ENCODE data around the gene CHST11. TPM values are rescaled to one million over a fixed set of nuclear protein-coding genes. Genes with fewer than 3 reads are reported as not detected.

CHST11 gene
- polyA plus RNA-seq, 1 donor (not counting 4 experiments of a cell fraction or from before 2014, with no cell fraction given) = 11.9 TPM

DNA sequence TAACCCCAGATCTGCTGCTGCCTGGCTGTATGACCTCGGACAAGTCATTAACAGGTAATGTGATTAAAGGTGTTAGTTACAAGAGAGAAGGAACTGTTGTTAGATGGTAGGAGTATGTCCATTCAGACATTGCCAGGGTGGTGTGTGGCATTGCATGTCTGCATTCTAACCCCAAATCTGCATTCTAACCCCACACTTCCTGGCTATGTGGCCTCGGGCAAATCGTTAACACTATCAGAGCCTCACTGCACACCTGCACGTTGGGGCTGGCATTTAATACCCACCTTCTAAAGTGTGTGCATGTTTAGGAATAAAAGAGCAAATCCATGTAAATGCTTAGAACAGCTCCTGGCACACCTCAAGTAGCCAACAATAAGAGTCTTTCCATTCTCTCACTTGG is 46.4 kb downstream of the CHST11 start:
- FAIRE-seq (no peak), DNase-seq (ENCODE audit: low read depth, low spot score) (no peak)
- no peaks in the 10 kb centered on the region for H4K20me1 ChIP-seq (ENCODE audit: control insufficient read depth, extremely low read depth, insufficient read depth, low read length)
- no peak overlapping the region for H2AFZ ChIP-seq (ENCODE audit: control insufficient read depth, low read length)
- peaks cover 3% of the 10 kb centered on the region for H3K4me1 ChIP-seq (ENCODE audit: control insufficient read depth, extremely low read depth, insufficient read depth, low read length)
- H3K79me2 ChIP-seq (ENCODE audit: control insufficient read depth, insufficient read depth, low read length) = peaks cover 10% of the 10 kb centered on the region
- H3K27ac ChIP-seq (ENCODE audit: control insufficient read depth, insufficient read depth, low read length) = no peak overlapping the region
- no peak for TF ChIP-seq EZH2 (IDR thresholded peaks at IDR 0.05; ENCODE audit: low read length)
- TF ChIP-seq, protein P1, sequence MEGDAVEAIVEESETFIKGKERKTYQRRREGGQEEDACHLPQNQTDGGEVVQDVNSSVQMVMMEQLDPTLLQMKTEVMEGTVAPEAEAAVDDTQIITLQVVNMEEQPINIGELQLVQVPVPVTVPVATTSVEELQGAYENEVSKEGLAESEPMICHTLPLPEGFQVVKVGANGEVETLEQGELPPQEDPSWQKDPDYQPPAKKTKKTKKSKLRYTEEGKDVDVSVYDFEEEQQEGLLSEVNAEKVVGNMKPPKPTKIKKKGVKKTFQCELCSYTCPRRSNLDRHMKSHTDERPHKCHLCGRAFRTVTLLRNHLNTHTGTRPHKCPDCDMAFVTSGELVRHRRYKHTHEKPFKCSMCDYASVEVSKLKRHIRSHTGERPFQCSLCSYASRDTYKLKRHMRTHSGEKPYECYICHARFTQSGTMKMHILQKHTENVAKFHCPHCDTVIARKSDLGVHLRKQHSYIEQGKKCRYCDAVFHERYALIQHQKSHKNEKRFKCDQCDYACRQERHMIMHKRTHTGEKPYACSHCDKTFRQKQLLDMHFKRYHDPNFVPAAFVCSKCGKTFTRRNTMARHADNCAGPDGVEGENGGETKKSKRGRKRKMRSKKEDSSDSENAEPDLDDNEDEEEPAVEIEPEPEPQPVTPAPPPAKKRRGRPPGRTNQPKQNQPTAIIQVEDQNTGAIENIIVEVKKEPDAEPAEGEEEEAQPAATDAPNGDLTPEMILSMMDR (optimal IDR thresholded peaks at IDR 0.05 in 1 of 3, IDR thresholded peaks at IDR 0.05 in 1 of 3, conservative IDR thresholded peaks at IDR 0.05 in 1 of 3; ENCODE audit: extremely low read depth in 1 of 3, insufficient read depth in 2 of 3, low read length in 3 of 3) = no peak
- no peaks in the 10 kb centered on the region for H3K36me3 ChIP-seq (ENCODE audit: control insufficient read depth in 2 of 2, extremely low read depth in 1 of 2, insufficient read depth in 2 of 2, low read length in 2 of 2)
- H3K9ac ChIP-seq (ENCODE audit: control insufficient read depth, extremely low read depth, insufficient read depth, low read length) = no peak overlapping the region
- no peaks in the 10 kb centered on the region for H3K27me3 ChIP-seq (ENCODE audit: control insufficient read depth, extremely low read depth, insufficient read depth, low read length)
- H3K9me1 ChIP-seq (ENCODE audit: control insufficient read depth, extremely low read depth, insufficient read depth, low read length) = no peaks in the 10 kb centered on the region
- no peak overlapping the region for H3K4me2 ChIP-seq (ENCODE audit: control insufficient read depth, extremely low read depth, insufficient read depth, low read depth, low read length)
- H3K4me3 ChIP-seq (ENCODE audit: control insufficient read depth in 2 of 3, extremely low read depth in 1 of 3, insufficient read depth in 2 of 3, low read depth in 1 of 3, low read length in 3 of 3) = no peak overlapping the region
- dilution Hi-C loops (cut with MboI; ENCODE audit: extremely low pct_ligation_motif_present, low sequenced_read_pairs) = no loop called here
- H3K9me3 ChIP-seq (ENCODE audit: control insufficient read depth, low read depth, low read length) = no peaks in the 10 kb centered on the region

DNA sequence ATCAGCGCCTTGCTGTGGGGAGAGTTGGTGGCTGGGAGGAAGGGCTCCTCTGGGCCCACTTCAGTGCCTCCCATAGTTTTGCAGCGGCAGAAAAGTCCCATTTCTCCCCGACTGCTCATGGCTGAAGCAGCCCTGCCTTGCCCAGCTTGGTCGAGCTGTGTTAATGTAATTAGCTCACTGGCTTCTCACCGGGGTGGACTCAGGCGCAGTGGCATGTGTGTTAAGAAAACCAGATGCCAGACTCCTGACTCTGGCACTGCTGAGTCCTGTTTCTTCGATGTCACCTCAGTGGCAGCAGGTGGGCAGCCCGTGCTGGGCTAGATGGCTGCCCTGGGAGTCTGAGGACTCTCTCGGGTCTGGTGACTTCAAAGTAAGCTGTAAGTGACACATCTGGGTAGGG is 47.4 kb downstream of the CHST11 start:
- H3K9ac ChIP-seq (ENCODE audit: control insufficient read depth, extremely low read depth, insufficient read depth, low read length) = no peak overlapping the region
- peaks cover 9% of the 10 kb centered on the region for H3K79me2 ChIP-seq (ENCODE audit: control insufficient read depth, insufficient read depth, low read length)
- dilution Hi-C loops (cut with MboI; ENCODE audit: extremely low pct_ligation_motif_present, low sequenced_read_pairs) = no loop called here
- no peak overlapping the region for H3K27ac ChIP-seq (ENCODE audit: control insufficient read depth, insufficient read depth, low read length)
- H2AFZ ChIP-seq (ENCODE audit: control insufficient read depth, low read length) = no peak overlapping the region
- H3K4me3 ChIP-seq (ENCODE audit: control insufficient read depth in 2 of 3, extremely low read depth in 1 of 3, insufficient read depth in 2 of 3, low read depth in 1 of 3, low read length in 3 of 3) = no peak overlapping the region
- H3K36me3 ChIP-seq (ENCODE audit: control insufficient read depth in 2 of 2, extremely low read depth in 1 of 2, insufficient read depth in 2 of 2, low read length in 2 of 2) = no peaks in the 10 kb centered on the region
- no peaks in the 10 kb centered on the region for H4K20me1 ChIP-seq (ENCODE audit: control insufficient read depth, extremely low read depth, insufficient read depth, low read length)
- DNase-seq (ENCODE audit: low read depth, low spot score) (no peak), FAIRE-seq (no peak)
- TF ChIP-seq EZH2 (IDR thresholded peaks at IDR 0.05; ENCODE audit: low read length) = no peak
- TF ChIP-seq, protein P1 (optimal IDR thresholded peaks at IDR 0.05 in 1 of 3, IDR thresholded peaks at IDR 0.05 in 1 of 3, conservative IDR thresholded peaks at IDR 0.05 in 1 of 3; ENCODE audit: extremely low read depth in 1 of 3, insufficient read depth in 2 of 3, low read length in 3 of 3) = no peak
- no peaks in the 10 kb centered on the region for H3K9me3 ChIP-seq (ENCODE audit: control insufficient read depth, low read depth, low read length)
- no peaks in the 10 kb centered on the region for H3K9me1 ChIP-seq (ENCODE audit: control insufficient read depth, extremely low read depth, insufficient read depth, low read length)
- H3K27me3 ChIP-seq (ENCODE audit: control insufficient read depth, extremely low read depth, insufficient read depth, low read length) = no peaks in the 10 kb centered on the region
- H3K4me1 ChIP-seq (ENCODE audit: control insufficient read depth, extremely low read depth, insufficient read depth, low read length) = peaks cover 3% of the 10 kb centered on the region
- H3K4me2 ChIP-seq (ENCODE audit: control insufficient read depth, extremely low read depth, insufficient read depth, low read depth, low read length) = no peak overlapping the region
